Panc1 (cell line): ENCODE results near the gene PTX4. TPM values are rescaled to one million over a fixed set of nuclear protein-coding genes. Genes with fewer than 3 reads are reported as not detected.
"Not testable (repeated sequence)": the region's sequence is repeated elsewhere in the genome, so short reads cannot be mapped to it uniquely, and the experiment has no call there.

Experiments
- ATAC-seq: fragments of 200-7000 bp; cut with Tn5 transposase; 2 replicates; pipeline ENCODE4 v1.9.1; 2020; ENCODE audit warnings: mild to moderate bottlenecking, moderate library complexity
- BruUV-seq: library from RNA; stranded (reverse); fragments of 400-500 nt; replicated peaks from 2 replicates; lab custom pipeline; 2021; lab: Mats Ljungman, UMichigan
- CTCF ChIA-PET: fragments of 300-600 bp; sonication (Branson Sonifier 250); formaldehyde crosslinking; loops from one replicate; lab custom pipeline; 2022; ENCODE audit warnings: antibody characterized with exemption; lab: Charles Lee
- POLR2A ChIA-PET: fragments of 300-600 bp; sonication (Branson Sonifier 250); formaldehyde crosslinking; loops from one replicate; lab custom pipeline; 2022; ENCODE audit warnings: antibody characterized with exemption; lab: Charles Lee
- DNase-seq: peaks from one replicate; pipeline ENCODE4 v3.0.0-alpha.2; 2010; ENCODE audit warnings: low read depth, low spot score
- H3K27ac ChIP-seq: 2 replicates; pipeline ENCODE4 v1.5.1; 2011; ENCODE audit warnings: mild to moderate bottlenecking, low read length, inconsistent platforms
- H3K27me3 ChIP-seq: fragments of 200-500 bp; sonication (Bioruptor generic); 2 replicates; pipeline ENCODE4 v1.6.0; 2014; ENCODE audit warnings: low read length, inconsistent platforms; ENCODE audit not compliant: control insufficient read depth, insufficient read depth
- H3K36me3 ChIP-seq: fragments of 200-500 bp; sonication (Bioruptor generic); 2 replicates; pipeline ENCODE4 v1.5.1; 2014; ENCODE audit warnings: inconsistent platforms, mild to moderate bottlenecking, low read length, moderate library complexity; ENCODE audit not compliant: control insufficient read depth, insufficient read depth
- H3K4me1 ChIP-seq: 2 replicates; pipeline ENCODE4 v1.5.1; 2011; ENCODE audit warnings: inconsistent platforms, mild to moderate bottlenecking, low read length, moderate library complexity; ENCODE audit not compliant: control insufficient read depth, insufficient read depth
- H3K4me3 ChIP-seq, 2 experiments: 2 replicates each; pipeline ENCODE4 v1.5.1; 2011 to 2012; ENCODE audit warnings: low read depth in 2 of 2, low read length in 2 of 2, mild to moderate bottlenecking in 2 of 2, inconsistent platforms in 1 of 2, moderate library complexity in 1 of 2
- H3K9me3 ChIP-seq: fragments of 200-500 bp; sonication (Bioruptor generic); 2 replicates; pipeline ENCODE4 v1.5.1; 2014; ENCODE audit warnings: low read depth, mild to moderate bottlenecking, inconsistent platforms, low read length, moderate library complexity; ENCODE audit not compliant: control insufficient read depth, insufficient read depth
- CTCF ChIP-seq: fragments of 450-650 bp; IDR thresholded peaks from 2 replicates; pipeline ENCODE4 v1.5.1; 2017; ENCODE audit warnings: mild to moderate bottlenecking
- POLR2AphosphoS5 ChIP-seq: IDR thresholded peaks from 2 replicates; pipeline ENCODE4 v1.6.1; 2012; ENCODE audit warnings: mild to moderate bottlenecking, low read depth, low read length, moderate library complexity
- SIN3A ChIP-seq: IDR thresholded peaks from 2 replicates; pipeline ENCODE4 v1.6.1; 2012; ENCODE audit warnings: low read depth, mild to moderate bottlenecking, low read length, moderate library complexity, borderline replicate concordance; ENCODE audit not compliant: insufficient read depth
- TCF7L2 ChIP-seq: IDR thresholded peaks from 2 replicates; pipeline ENCODE4 v1.6.1; 2011; ENCODE audit warnings: mild to moderate bottlenecking, low read depth, low read length, inconsistent platforms
- in situ Hi-C: cut with HindIII; loops from 2 replicates; pipeline ENCODE4 v1.10.0; 2016; ENCODE audit warnings: low sequenced_read_pairs, low pct_unique_long_range_greater_than_20kb
- intact Hi-C: fragments of 100-400 bp; cut with micrococcal nuclease; formaldehyde crosslinking; loops from one replicate; pipeline ENCODE4 v1.10.0; 2022; ENCODE audit not compliant: unreplicated experiment
- total RNA-seq: library from RNA; stranded (reverse); gene quantifications from one replicate; pipeline ENCODE4 v1.2.1, GENCODE V29; 2021; ENCODE audit not compliant: unreplicated experiment
- TF ChIP-seq, protein P1 (sequence below), 2 experiments: IDR thresholded peaks; 2 replicates each; pipeline ENCODE4 v1.6.1; 2011 to 2012; ENCODE audit warnings: low read depth in 2 of 2, control low read depth in 1 of 2, low read length in 1 of 2, mild to moderate bottlenecking in 1 of 2, moderate library complexity in 1 of 2; ENCODE audit not compliant: insufficient read depth in 1 of 2

Gene PTX4
- total RNA-seq, 1 experiment from 2014 or later = not detected

DNA sequence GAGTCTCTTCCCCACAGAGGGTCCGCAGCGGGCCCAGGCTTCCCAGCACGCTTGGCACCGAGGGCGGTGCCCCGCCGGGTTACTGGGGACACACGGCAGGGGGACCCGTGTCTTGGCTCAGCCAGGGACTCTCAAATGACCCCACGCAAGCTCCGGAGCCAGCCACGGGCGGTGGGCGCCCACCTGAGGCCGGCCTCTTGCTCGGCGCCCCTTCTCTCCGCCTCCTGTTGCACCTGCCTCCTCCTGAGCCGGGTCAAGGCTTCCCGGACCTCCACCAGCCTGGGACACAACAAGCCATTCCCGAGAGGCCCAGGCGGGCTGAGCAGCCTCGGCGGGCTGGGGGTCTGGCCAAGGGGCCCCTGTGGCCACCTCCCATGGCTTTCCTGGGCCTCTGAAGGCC, 46.0 kb downstream of the PTX4 start:
- ATAC-seq (no peak), DNase-seq (no peak)
- Histone ChIP-seq H3K4me1 (no peaks in the 10 kb centered on the region), H3K4me3 (no peak overlapping the region), H3K9me3 (no peaks in the 10 kb centered on the region), H3K36me3 (no peaks in the 10 kb centered on the region), H3K27ac (no peak overlapping the region), H3K27me3 (no peaks in the 10 kb centered on the region)
- in situ Hi-C loops = no loop called here
- CTCF ChIA-PET = no interaction called here
- POLR2A ChIA-PET = no interaction called here
- intact Hi-C loops = no loop called here
- no peak for TF ChIP-seq SIN3A
- no peak for TF ChIP-seq CTCF
- TF ChIP-seq, protein P1, sequence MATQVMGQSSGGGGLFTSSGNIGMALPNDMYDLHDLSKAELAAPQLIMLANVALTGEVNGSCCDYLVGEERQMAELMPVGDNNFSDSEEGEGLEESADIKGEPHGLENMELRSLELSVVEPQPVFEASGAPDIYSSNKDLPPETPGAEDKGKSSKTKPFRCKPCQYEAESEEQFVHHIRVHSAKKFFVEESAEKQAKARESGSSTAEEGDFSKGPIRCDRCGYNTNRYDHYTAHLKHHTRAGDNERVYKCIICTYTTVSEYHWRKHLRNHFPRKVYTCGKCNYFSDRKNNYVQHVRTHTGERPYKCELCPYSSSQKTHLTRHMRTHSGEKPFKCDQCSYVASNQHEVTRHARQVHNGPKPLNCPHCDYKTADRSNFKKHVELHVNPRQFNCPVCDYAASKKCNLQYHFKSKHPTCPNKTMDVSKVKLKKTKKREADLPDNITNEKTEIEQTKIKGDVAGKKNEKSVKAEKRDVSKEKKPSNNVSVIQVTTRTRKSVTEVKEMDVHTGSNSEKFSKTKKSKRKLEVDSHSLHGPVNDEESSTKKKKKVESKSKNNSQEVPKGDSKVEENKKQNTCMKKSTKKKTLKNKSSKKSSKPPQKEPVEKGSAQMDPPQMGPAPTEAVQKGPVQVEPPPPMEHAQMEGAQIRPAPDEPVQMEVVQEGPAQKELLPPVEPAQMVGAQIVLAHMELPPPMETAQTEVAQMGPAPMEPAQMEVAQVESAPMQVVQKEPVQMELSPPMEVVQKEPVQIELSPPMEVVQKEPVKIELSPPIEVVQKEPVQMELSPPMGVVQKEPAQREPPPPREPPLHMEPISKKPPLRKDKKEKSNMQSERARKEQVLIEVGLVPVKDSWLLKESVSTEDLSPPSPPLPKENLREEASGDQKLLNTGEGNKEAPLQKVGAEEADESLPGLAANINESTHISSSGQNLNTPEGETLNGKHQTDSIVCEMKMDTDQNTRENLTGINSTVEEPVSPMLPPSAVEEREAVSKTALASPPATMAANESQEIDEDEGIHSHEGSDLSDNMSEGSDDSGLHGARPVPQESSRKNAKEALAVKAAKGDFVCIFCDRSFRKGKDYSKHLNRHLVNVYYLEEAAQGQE (IDR thresholded peaks at IDR 0.05; ENCODE audit: insufficient read depth in 1 of 2, low read depth in 2 of 2, low read length in 1 of 2) = no peak
- TF ChIP-seq POLR2AphosphoS5 = no peak
- TF ChIP-seq TCF7L2 = no peak
- BruUV-seq = no TSS peak

DNA sequence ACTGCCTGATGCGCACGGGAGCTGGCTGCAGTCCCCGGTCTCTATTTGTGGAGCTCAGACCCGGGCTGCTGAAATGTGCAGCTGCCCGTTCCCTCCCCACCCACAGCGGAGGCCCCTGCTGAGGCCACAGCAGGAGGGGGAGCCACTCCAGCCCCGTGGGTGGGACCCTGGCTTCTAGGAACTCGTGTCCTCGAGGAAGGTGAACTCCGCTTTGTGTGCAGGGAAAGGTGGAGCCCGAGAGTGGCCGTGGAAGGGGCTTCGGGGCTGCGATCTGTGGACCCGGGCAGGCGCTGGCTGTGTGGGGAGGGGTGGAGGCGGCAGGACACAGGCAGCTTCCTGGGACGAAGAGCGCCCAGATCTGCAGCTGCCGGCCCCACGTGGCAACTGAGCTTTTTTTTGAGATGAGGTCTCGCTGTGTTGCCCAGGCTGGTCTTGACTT, 47.3 kb downstream of the PTX4 start:
- Histone ChIP-seq H3K36me3 (no peaks in the 10 kb centered on the region), H3K4me3 (no peak overlapping the region), H3K27ac (no peak overlapping the region), H3K9me3 (no peaks in the 10 kb centered on the region), H3K4me1 (no peaks in the 10 kb centered on the region), H3K27me3 (no peaks in the 10 kb centered on the region)
- ATAC-seq (no peak), DNase-seq (no peak)
- intact Hi-C loops = no loop called here
- TF ChIP-seq CTCF (no peak), SIN3A (no peak), POLR2AphosphoS5 (no peak), TCF7L2 (no peak)
- TF ChIP-seq, protein P1 (IDR thresholded peaks at IDR 0.05; ENCODE audit: insufficient read depth in 1 of 2, low read depth in 2 of 2, low read length in 1 of 2) = no peak
- no TSS peak for BruUV-seq
- in situ Hi-C loops = no loop called here
- ChIA-PET CTCF (interaction anchor here (0.6 kb wide), 1 partner anchor 53 kb away, joined by 4 read pairs; no protein-coding TSS in a partner anchor), POLR2A (no interaction called here)

- CTCF ChIA-PET, BruUV-seq, H3K27me3 ChIP-seq, in situ Hi-C loops, POLR2A ChIA-PET, DNase-seq, intact Hi-C loops, H3K4me1 ChIP-seq, H3K27ac ChIP-seq, H3K9me3 ChIP-seq, ATAC-seq, H3K36me3 ChIP-seq, H3K4me3 ChIP-seq: not testable (repeated sequence)
Measured at GRCh38 chr16:1439699-1440074, 49.1 kb downstream of the PTX4 start.
